Caco-2 (cell line): ENCODE results near the gene DHRS1. TPM values are rescaled to one million over a fixed set of nuclear protein-coding genes. Genes with fewer than 3 reads are reported as not detected.

ENCODE experiments used
- BruUV-seq: library from RNA; stranded (reverse); fragments of 400-500 nt; replicated peaks from 2 replicates; lab custom pipeline; 2021; lab: Mats Ljungman, UMichigan
- CTCF ChIA-PET: fragments of 300-600 bp; sonication (Branson Sonifier 250); formaldehyde crosslinking; loops from one replicate; lab custom pipeline; 2022; ENCODE audit warnings: antibody characterized with exemption; lab: Charles Lee
- POLR2A ChIA-PET: fragments of 300-600 bp; sonication (Branson Sonifier 250); formaldehyde crosslinking; loops from one replicate; lab custom pipeline; 2022; ENCODE audit warnings: antibody characterized with exemption; lab: Charles Lee
- DNase-seq, 2 experiments: peaks; one replicate each; pipeline versions ENCODE4 v3.0.0 to v3.0.0-alpha.2; 2020 to 2022
- H3K27me3 ChIP-seq: replicated peaks from 2 replicates; pipeline ENCODE4 v1.6.0; 2011; ENCODE audit warnings: low read length; ENCODE audit not compliant: control insufficient read depth, insufficient read depth
- H3K36me3 ChIP-seq: 2 replicates; pipeline ENCODE4 v1.5.1; 2011; ENCODE audit warnings: low read length; ENCODE audit not compliant: control insufficient read depth, insufficient read depth
- H3K4me1 ChIP-seq: fragments of 250-450 bp; sonication (Bioruptor Pico); 2 replicates; pipeline ENCODE4 v1.5.1; 2020; ENCODE audit warnings: mild to moderate bottlenecking
- H3K4me3 ChIP-seq: 2 replicates; pipeline ENCODE4 v1.5.1; 2011; ENCODE audit warnings: low read depth, mild to moderate bottlenecking, control low read depth, low read length
- H3K9me3 ChIP-seq: fragments of 250-450 bp; sonication (Bioruptor Pico); 2 replicates; pipeline ENCODE4 v1.5.1; 2020; ENCODE audit warnings: mild to moderate bottlenecking, moderate library complexity
- H3K27ac Mint-ChIP-seq: one replicate; pipeline ENCODE4 v1.8.0; 2022; ENCODE audit warnings: mixed read lengths; ENCODE audit not compliant: unreplicated experiment
- H3K27me3 Mint-ChIP-seq: one replicate; pipeline ENCODE4 v1.8.0; 2022; ENCODE audit warnings: mixed read lengths; ENCODE audit not compliant: insufficient read depth, unreplicated experiment
- H3K36me3 Mint-ChIP-seq: one replicate; pipeline ENCODE4 v1.8.0; 2022; ENCODE audit warnings: mild to moderate bottlenecking, mixed read lengths; ENCODE audit not compliant: insufficient read depth, unreplicated experiment
- H3K4me1 Mint-ChIP-seq: one replicate; pipeline ENCODE4 v1.8.0; 2022; ENCODE audit warnings: low read depth, mixed read lengths; ENCODE audit not compliant: unreplicated experiment
- H3K4me3 Mint-ChIP-seq: one replicate; pipeline ENCODE4 v1.8.0; 2022; ENCODE audit warnings: mild to moderate bottlenecking, moderate library complexity, mixed read lengths; ENCODE audit not compliant: unreplicated experiment
- H3K9me3 Mint-ChIP-seq: one replicate; pipeline ENCODE4 v1.8.0; 2022; ENCODE audit warnings: mixed read lengths; ENCODE audit not compliant: unreplicated experiment
- intact Hi-C: fragments of 100-400 bp; cut with micrococcal nuclease; formaldehyde crosslinking; loops from one replicate; pipeline ENCODE4 v1.10.0; 2022; ENCODE audit not compliant: unreplicated experiment
- total RNA-seq: library from RNA; stranded (reverse); gene quantifications from 2 replicates; pipeline ENCODE4 v1.2.3, GENCODE V29; 2022
- TF ChIP-seq, protein P1 (sequence below), 2 experiments: fragments of 200-600 bp in 1 of 2; IDR thresholded peaks; 1 replicate in 1 of 2; 2 replicates in 1 of 2; pipeline versions ENCODE4 v1.5.1 to v1.8.0; 2011 to 2022; ENCODE audit warnings: antibody characterized with exemption in 1 of 2, control low read depth in 1 of 2, inconsistent platforms in 1 of 2, low read depth in 1 of 2, low read length in 1 of 2, mild to moderate bottlenecking in 1 of 2, moderate library complexity in 1 of 2; ENCODE audit not compliant: insufficient read depth in 1 of 2, severe bottlenecking in 1 of 2, unreplicated experiment in 1 of 2

Gene DHRS1
- total RNA-seq, 1 experiment from 2014 or later, result 18.1 TPM

DNA sequence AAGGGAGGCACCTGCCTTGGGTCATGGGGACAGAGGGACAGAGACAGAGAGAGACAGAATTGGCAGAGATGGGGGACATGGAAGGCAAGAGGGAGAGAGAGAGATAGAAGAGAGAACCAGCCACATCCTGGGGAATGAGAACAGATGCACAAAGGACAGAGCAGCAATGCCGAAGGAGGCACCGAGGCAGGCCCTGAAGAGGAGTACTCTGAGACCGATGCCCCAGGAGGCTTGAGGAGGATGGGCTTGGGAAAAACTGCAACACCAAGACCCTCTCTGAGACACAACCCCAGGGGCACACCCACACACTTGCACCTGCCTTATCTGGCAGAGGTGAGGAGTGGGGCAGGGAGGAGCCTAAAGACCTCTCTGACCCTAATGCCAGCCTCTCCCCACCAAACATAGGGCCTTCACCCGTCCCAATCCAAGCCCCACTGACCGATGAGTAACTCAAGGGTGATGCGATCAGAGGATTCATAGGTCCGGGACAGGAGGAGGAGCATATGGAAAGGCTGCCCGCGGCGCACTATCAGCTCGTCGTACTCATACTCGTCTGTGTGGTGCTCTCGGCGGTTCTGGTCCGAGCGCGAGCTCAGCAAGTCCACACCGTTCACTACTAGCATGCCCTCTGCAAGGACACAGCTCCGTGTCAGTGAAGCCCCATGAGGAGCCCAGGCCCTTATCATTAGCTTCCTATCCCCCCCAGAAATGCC is 38.2 kb downstream of the DHRS1 start:
- H3K36me3 ChIP-seq, result no peaks in the 10 kb centered on the region
- TF ChIP-seq, protein P1, sequence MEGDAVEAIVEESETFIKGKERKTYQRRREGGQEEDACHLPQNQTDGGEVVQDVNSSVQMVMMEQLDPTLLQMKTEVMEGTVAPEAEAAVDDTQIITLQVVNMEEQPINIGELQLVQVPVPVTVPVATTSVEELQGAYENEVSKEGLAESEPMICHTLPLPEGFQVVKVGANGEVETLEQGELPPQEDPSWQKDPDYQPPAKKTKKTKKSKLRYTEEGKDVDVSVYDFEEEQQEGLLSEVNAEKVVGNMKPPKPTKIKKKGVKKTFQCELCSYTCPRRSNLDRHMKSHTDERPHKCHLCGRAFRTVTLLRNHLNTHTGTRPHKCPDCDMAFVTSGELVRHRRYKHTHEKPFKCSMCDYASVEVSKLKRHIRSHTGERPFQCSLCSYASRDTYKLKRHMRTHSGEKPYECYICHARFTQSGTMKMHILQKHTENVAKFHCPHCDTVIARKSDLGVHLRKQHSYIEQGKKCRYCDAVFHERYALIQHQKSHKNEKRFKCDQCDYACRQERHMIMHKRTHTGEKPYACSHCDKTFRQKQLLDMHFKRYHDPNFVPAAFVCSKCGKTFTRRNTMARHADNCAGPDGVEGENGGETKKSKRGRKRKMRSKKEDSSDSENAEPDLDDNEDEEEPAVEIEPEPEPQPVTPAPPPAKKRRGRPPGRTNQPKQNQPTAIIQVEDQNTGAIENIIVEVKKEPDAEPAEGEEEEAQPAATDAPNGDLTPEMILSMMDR (IDR thresholded peaks at IDR 0.05; ENCODE audit: insufficient read depth in 1 of 2, low read depth in 1 of 2, low read length in 1 of 2, severe bottlenecking in 1 of 2, unreplicated experiment in 1 of 2), result no peak
- no peaks in the 10 kb centered on the region for H3K9me3 ChIP-seq
- no TSS peak for BruUV-seq
- no peaks in the 10 kb centered on the region for H3K4me1 Mint-ChIP-seq
- H3K9me3 Mint-ChIP-seq, result no peaks in the 10 kb centered on the region
- H3K4me1 ChIP-seq, result peaks cover 12% of the 10 kb centered on the region; the same call in 1 of the 2 replicates
- ChIA-PET POLR2A (interaction anchor here (1.1 kb wide), 1 partner anchor 10 kb away, joined by 4 read pairs; the partner anchor contains the start of gene RABGGTA), CTCF (interaction anchor here (1.7 kb wide), 1 partner anchor 9 kb away, joined by 3 read pairs; no protein-coding TSS in a partner anchor)
- no peak for DNase-seq
- H3K4me3 ChIP-seq, result no peak overlapping the region
- H3K27me3 Mint-ChIP-seq, result no peaks in the 10 kb centered on the region
- no peaks in the 10 kb centered on the region for H3K36me3 Mint-ChIP-seq
- H3K4me3 Mint-ChIP-seq, result no peak overlapping the region
- H3K27ac Mint-ChIP-seq, result no peak overlapping the region
- H3K27me3 ChIP-seq, result no peaks in the 10 kb centered on the region
- intact Hi-C loops, result no loop called here

- H3K27me3 Mint-ChIP-seq, result no peaks in the 10 kb centered on the region
- peaks cover 12% of the 10 kb centered on the region; the same call in 1 of the 2 replicates for H3K4me1 ChIP-seq
- no TSS peak for BruUV-seq
- no peak for DNase-seq
- no peaks in the 10 kb centered on the region for H3K36me3 ChIP-seq
- H3K9me3 ChIP-seq, result no peaks in the 10 kb centered on the region
- H3K36me3 Mint-ChIP-seq, result no peaks in the 10 kb centered on the region
- intact Hi-C loops, result no loop called here
- no peaks in the 10 kb centered on the region for H3K27me3 ChIP-seq
- H3K4me3 Mint-ChIP-seq, result no peak overlapping the region
- ChIA-PET CTCF (interaction anchor here (1.7 kb wide), 1 partner anchor 8 kb away, joined by 3 read pairs; no protein-coding TSS in a partner anchor), POLR2A (no interaction called here)
- no peaks in the 10 kb centered on the region for H3K9me3 Mint-ChIP-seq
- no peaks in the 10 kb centered on the region for H3K4me1 Mint-ChIP-seq
- H3K4me3 ChIP-seq, result no peak overlapping the region
- TF ChIP-seq, protein P1 (IDR thresholded peaks at IDR 0.05; ENCODE audit: insufficient read depth in 1 of 2, low read depth in 1 of 2, low read length in 1 of 2, severe bottlenecking in 1 of 2, unreplicated experiment in 1 of 2), result no peak
- H3K27ac Mint-ChIP-seq, result no peak overlapping the region
Observed at GRCh38 chr14:24260780-24261157, 38.8 kb downstream of the DHRS1 start.

DNA sequence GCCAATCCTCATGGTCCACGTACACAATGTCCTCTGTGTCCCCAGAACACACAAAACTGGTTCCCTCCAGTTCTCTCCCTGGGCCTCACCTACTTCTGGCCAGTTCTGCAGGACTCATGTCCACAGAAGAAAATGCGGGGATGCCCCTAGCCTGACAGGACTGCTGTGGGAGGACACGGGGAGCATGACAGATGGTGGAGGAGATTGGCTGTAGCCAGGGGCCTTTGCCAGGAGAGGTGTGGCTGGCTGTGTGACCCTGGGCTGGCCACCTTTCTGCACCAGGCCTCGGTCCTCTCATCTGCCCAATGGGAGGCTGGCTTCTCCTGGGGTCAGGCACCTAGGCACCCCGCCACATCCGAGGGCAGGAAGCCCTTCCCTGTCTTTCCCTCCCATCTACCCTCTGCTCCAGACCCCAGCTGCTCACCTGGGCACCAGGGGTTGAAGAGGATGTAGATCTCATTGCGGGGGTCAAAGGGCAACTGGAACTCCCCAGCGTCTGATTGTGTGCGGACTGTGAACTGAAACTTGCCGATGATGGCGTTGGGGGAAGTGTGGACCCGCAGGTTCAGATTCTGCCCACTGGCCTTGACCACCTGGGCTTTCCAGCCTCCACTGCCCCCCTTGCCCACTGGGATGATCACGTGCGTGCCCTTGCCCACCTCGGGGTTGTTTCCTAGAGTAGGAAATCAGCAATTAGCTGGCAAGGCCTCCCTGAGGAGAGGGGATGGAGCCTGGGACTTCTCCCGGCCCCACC is 39.4 kb downstream of the DHRS1 start:
- H3K4me3 Mint-ChIP-seq, result no peak overlapping the region
- H3K36me3 Mint-ChIP-seq, result no peaks in the 10 kb centered on the region
- Histone ChIP-seq H3K4me3 (no peak overlapping the region), H3K4me1 (peaks cover 12% of the 10 kb centered on the region; the same call in 1 of the 2 replicates), H3K27me3 (no peaks in the 10 kb centered on the region), H3K9me3 (no peaks in the 10 kb centered on the region), H3K36me3 (no peaks in the 10 kb centered on the region)
- TF ChIP-seq, protein P1 (IDR thresholded peaks at IDR 0.05; ENCODE audit: insufficient read depth in 1 of 2, low read depth in 1 of 2, low read length in 1 of 2, severe bottlenecking in 1 of 2, unreplicated experiment in 1 of 2), result no peak
- ChIA-PET CTCF (interaction anchor here (1.7 kb wide), 1 partner anchor 7 kb away, joined by 3 read pairs; no protein-coding TSS in a partner anchor), POLR2A (no interaction called here)
- DNase-seq, result no peak
- no peaks in the 10 kb centered on the region for H3K27me3 Mint-ChIP-seq
- BruUV-seq, result no TSS peak
- H3K9me3 Mint-ChIP-seq, result no peaks in the 10 kb centered on the region
- no peaks in the 10 kb centered on the region for H3K4me1 Mint-ChIP-seq
- intact Hi-C loops, result no loop called here
- H3K27ac Mint-ChIP-seq, result no peak overlapping the region
